Activated CD4-positive, alpha-beta memory T cell treated with anti-CD3 and anti-CD28 coated beads for 36 hours (primary cell): Measurements from ENCODE around the gene AK8. TPM values are rescaled to one million over a fixed set of nuclear protein-coding genes. Genes with fewer than 3 reads are reported as not detected.
A peak's percentile ranks its signal among the peaks of the same experiment; 100 is the strongest.

Experiments
- CTCF ChIA-PET: fragments of 350-600 bp; sonication (Branson Sonifier 250); formaldehyde crosslinking; loops from one replicate; lab custom pipeline; 2021; ENCODE audit warnings: antibody characterized with exemption, inconsistent platforms; lab: Charles Lee
- POLR2A ChIA-PET: fragments of 350-600 bp; sonication (Branson Sonifier 250); formaldehyde crosslinking; loops from one replicate; lab custom pipeline; 2021; ENCODE audit warnings: antibody characterized with exemption; lab: Charles Lee
- DNase-seq: peaks from one replicate; pipeline ENCODE4 v3.0.0-alpha.2; 2020
- H3K27ac Mint-ChIP-seq: one replicate; pipeline ENCODE4 v1.8.0; 2021; ENCODE audit warnings: mixed read lengths
- H3K27me3 Mint-ChIP-seq: one replicate; pipeline ENCODE4 v1.8.0; 2021; ENCODE audit warnings: mixed read lengths
- H3K36me3 Mint-ChIP-seq: one replicate; pipeline ENCODE4 v1.8.0; 2021; ENCODE audit warnings: mixed read lengths
- H3K4me1 Mint-ChIP-seq: one replicate; pipeline ENCODE4 v1.8.0; 2021; ENCODE audit warnings: low read depth, mixed read lengths
- H3K4me3 Mint-ChIP-seq: one replicate; pipeline ENCODE4 v1.8.0; 2021; ENCODE audit warnings: mild to moderate bottlenecking, mixed read lengths
- H3K9me3 Mint-ChIP-seq: one replicate; pipeline ENCODE4 v1.8.0; 2021; ENCODE audit warnings: mixed read lengths
- intact Hi-C: fragments of 100-400 bp; cut with micrococcal nuclease; formaldehyde crosslinking; loops from one replicate; pipeline ENCODE4 v1.15.1; 2023
- total RNA-seq, 2 experiments: library from RNA; stranded (reverse); gene quantifications; one replicate each; pipeline ENCODE4 v1.2.3, GENCODE V29; 2021

Gene AK8
- total RNA-seq, 2 experiments from 2014 or later = 0.10 to 0.39 TPM

- Mint-ChIP-seq H3K4me3 (no peak overlapping the region), H3K4me1 (no peaks in the 10 kb centered on the region), H3K36me3 (peaks cover 6% of the 10 kb centered on the region), H3K9me3 (peaks cover 17% of the 10 kb centered on the region), H3K27ac (no peak overlapping the region), H3K27me3 (peaks cover 15% of the 10 kb centered on the region)
- POLR2A ChIA-PET = no interaction called here
- DNase-seq = no peak
- CTCF ChIA-PET = interaction anchor here (1.2 kb wide), 1 partner anchor 8 kb away, joined by 5 read pairs; no protein-coding TSS in a partner anchor
- intact Hi-C loops = no loop called here
Observed at GRCh38 chr9:132702254-132702653, 175.8 kb downstream of the AK8 start.

DNA sequence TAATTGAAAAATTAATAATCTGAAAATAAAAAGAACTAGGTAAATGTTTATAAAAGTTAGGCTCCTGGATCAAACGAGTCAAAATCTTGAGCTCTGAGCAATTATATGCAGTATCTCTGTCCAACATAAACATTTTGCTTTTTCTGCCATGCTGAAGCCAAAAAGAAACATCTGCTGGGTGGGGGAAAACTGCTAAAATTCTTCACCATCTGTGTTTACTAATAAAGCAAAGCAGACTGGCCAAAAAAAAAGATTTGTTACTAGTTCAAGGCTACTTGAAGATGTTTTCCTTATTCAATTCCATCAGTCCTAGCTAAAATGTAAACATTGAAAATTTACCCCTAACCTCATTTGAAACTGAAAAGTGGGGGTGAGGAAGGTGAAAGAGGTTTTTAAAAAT lies 178.1 kb downstream of the AK8 start:
- H3K27ac Mint-ChIP-seq = no peak overlapping the region
- ChIA-PET CTCF (no interaction called here), POLR2A (no interaction called here)
- intact Hi-C loops = no loop called here
- no peak for DNase-seq
- H3K4me1 Mint-ChIP-seq = no peaks in the 10 kb centered on the region
- peaks cover 5% of the 10 kb centered on the region for H3K27me3 Mint-ChIP-seq
- peaks cover 33% of the 10 kb centered on the region for H3K9me3 Mint-ChIP-seq
- peaks cover 7% of the 10 kb centered on the region for H3K36me3 Mint-ChIP-seq
- no peak overlapping the region for H3K4me3 Mint-ChIP-seq

- ChIA-PET POLR2A (no interaction called here), CTCF (interaction anchor here (0.8 kb wide), 1 partner anchor 788 kb away, joined by 3 read pairs; no protein-coding TSS in a partner anchor)
- intact Hi-C loops = no loop called here
- peaks cover 36% of the 10 kb centered on the region for H3K9me3 Mint-ChIP-seq
- peaks cover 9% of the 10 kb centered on the region for H3K36me3 Mint-ChIP-seq
- H3K4me3 Mint-ChIP-seq = no peak overlapping the region
- DNase-seq = no peak
- H3K27ac Mint-ChIP-seq = no peak overlapping the region
- H3K27me3 Mint-ChIP-seq = peaks cover 5% of the 10 kb centered on the region
- no peaks in the 10 kb centered on the region for H3K4me1 Mint-ChIP-seq
Observed at GRCh38 chr9:132698989-132699388, 179.1 kb downstream of the AK8 start.

DNA sequence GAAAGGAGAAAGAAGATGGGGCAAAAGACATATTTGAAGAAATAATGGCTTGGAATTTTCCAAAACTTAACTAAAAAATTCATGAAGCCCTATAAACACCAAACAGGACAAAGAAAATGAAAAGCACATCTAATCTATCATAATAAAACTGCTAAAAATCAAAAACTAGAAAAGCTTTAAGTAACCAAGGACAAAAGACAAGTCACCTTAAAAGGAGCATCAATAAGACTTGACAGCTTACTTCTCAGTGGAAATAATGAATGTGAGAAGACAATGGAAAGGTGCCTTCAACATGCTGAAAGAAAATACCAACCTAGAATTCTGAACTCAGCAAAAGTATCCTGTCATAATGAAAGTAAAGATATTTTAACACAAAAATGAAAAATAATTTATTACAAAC lies 180.9 kb downstream of the AK8 start:
- CTCF ChIA-PET = no interaction called here
- Mint-ChIP-seq H3K4me3 (no peak overlapping the region), H3K4me1 (no peaks in the 10 kb centered on the region), H3K27ac (no peak overlapping the region), H3K36me3 (peaks cover 13% of the 10 kb centered on the region), H3K27me3 (peaks cover 2% of the 10 kb centered on the region), H3K9me3 (peaks cover 39% of the 10 kb centered on the region)
- no peak for DNase-seq
- POLR2A ChIA-PET = interaction anchor here (1.4 kb wide), 1 partner anchor 9 kb away, joined by 3 read pairs; no protein-coding TSS in a partner anchor
- intact Hi-C loops = no loop called here

GRCh38 chr9:132694144-132694543 lies 183.9 kb downstream of the AK8 start:
- H3K36me3 Mint-ChIP-seq = peaks cover 34% of the 10 kb centered on the region
- no peaks in the 10 kb centered on the region for H3K27me3 Mint-ChIP-seq
- no peak for DNase-seq
- H3K4me3 Mint-ChIP-seq = no peak overlapping the region
- no peaks in the 10 kb centered on the region for H3K4me1 Mint-ChIP-seq
- peaks cover 38% of the 10 kb centered on the region for H3K9me3 Mint-ChIP-seq
- ChIA-PET CTCF (interaction anchor here (0.6 to 3.2 kb wide), 6 partner anchors 8 to 208 kb away, joined by 3 to 11 read pairs (median 4); no protein-coding TSS in a partner anchor), POLR2A (no interaction called here)
- H3K27ac Mint-ChIP-seq = no peak overlapping the region
- intact Hi-C loops = no loop called here

DNA sequence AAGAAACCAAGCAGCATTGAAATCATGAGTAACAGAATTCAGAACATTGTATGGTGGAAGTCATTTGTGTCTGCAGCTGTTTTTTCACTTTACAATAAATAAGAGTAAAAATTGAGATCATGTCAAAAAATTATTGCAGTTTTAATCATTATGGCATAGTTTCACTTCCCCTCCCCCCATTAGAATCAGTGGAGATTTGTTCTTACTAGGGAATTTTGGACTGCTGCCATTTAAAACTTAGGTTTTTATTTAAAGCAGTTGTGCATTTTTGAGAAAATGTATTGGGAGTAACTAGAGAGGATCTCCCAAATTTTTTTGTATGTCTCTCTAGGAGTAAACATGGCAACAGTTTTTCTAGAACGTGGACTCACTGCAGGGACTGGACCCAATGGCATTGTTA lies 187.4 kb downstream of the AK8 start:
- POLR2A ChIA-PET = no interaction called here
- no peak for DNase-seq
- Mint-ChIP-seq H3K4me3 (no peak overlapping the region), H3K4me1 (no peaks in the 10 kb centered on the region), H3K36me3 (peaks cover 47% of the 10 kb centered on the region), H3K27ac (no peak overlapping the region), H3K27me3 (no peaks in the 10 kb centered on the region), H3K9me3 (peaks cover 7% of the 10 kb centered on the region)
- intact Hi-C loops = no loop called here
- CTCF ChIA-PET = no interaction called here

DNA sequence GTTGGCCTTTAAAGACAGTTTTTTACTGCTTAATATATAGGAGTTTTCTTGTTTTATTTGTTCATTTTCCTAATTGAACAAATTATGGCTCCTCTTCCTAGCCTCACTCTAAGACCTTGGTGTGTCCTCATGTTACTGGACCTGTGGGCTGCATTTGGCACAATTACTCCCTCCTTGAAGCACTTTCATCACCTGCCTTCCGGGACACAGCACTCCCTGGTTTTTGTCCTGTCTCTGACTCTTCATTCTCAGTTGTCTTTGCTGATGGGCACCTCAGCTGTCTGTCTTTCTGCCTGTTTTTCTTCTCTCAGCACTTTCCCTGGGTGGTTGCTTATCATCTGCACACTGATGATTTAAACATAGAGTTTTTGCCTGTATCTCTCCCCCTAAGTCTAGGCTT lies 194.2 kb downstream of the AK8 start:
- ChIA-PET POLR2A (no interaction called here), CTCF (no interaction called here)
- DNase-seq = no peak
- Mint-ChIP-seq H3K27me3 (no peaks in the 10 kb centered on the region), H3K4me3 (no peak overlapping the region), H3K27ac (no peak overlapping the region), H3K36me3 (peaks cover 53% of the 10 kb centered on the region), H3K9me3 (no peaks in the 10 kb centered on the region), H3K4me1 (peaks cover 34% of the 10 kb centered on the region)
- intact Hi-C loops = no loop called here

DNA sequence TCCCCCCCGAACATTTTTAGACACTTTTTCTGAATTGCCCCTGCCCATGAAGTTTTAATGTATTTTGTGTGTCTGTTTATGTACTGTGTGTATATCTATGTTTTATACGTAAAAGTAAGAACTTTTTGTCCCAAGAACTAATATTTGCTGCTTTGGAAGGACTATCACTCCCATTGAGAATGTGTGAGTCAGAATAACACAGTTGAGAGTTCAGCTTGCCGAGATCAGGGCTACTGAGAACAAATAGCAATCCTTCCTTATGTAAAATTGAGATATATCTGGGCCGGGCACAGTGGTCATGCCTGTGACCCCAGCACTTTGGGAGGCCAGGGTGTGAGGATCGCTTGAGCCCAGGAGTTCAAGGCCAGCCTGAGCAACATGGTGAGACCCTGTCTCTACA lies 196.5 kb downstream of the AK8 start:
- Mint-ChIP-seq H3K4me3 (no peak overlapping the region), H3K27ac (no peak overlapping the region), H3K27me3 (no peaks in the 10 kb centered on the region), H3K36me3 (peaks cover 49% of the 10 kb centered on the region), H3K4me1 (peaks cover 38% of the 10 kb centered on the region), H3K9me3 (no peaks in the 10 kb centered on the region)
- ChIA-PET CTCF (no interaction called here), POLR2A (no interaction called here)
- DNase-seq = no peak
- intact Hi-C loops = no loop called here

DNA sequence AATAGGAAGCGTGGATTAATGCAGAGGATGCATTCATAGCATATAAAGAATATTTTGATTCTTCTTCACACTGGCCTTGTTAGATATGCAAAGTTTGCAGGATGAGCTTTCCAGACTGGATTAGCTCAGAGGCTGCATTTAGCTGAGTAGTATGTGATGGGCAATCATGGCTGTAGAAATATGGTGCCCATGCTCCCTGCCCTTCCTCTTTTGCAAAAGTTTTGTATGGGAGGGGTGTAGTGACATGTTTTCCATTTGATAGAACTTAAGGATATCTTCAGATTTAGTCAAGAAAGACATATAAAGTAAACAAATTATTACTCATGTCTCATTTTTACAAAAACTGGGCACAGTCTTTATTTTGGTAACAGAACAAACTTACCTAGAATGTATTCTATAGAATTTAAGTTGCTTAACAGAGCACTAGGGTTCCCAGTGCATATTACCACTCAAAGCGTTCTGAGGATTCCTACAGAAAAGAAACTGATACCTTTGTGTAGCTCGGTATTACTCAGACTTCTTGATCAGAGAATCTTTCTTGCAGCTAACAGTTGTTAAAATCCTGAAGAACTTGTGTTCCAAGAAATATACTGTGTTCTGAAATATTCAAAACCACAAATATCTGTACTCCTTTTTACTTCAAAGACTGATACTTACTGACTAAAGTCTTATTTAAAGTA lies 198.0 kb downstream of the AK8 start:
- ChIA-PET POLR2A (interaction anchor here (1.1 to 1.9 kb wide), 2 partner anchors 8 to 39 kb away, joined by 3 to 11 read pairs; no protein-coding TSS in a partner anchor), CTCF (interaction anchor here (1.0 kb wide), 1 partner anchor 36 kb away, joined by 4 read pairs; no protein-coding TSS in a partner anchor)
- Mint-ChIP-seq H3K9me3 (no peaks in the 10 kb centered on the region), H3K4me1 (peaks cover 43% of the 10 kb centered on the region), H3K27me3 (no peaks in the 10 kb centered on the region), H3K36me3 (peaks cover 42% of the 10 kb centered on the region), H3K4me3 (no peak overlapping the region), H3K27ac (peak overlapping the region; percentile 57)
- DNase-seq = no peak
- intact Hi-C loops = loop anchor here (1.0 to 10.0 kb wide), 2 partner anchors 8 to 1555 kb away; partner anchors contain the start of gene NUP214

DNA sequence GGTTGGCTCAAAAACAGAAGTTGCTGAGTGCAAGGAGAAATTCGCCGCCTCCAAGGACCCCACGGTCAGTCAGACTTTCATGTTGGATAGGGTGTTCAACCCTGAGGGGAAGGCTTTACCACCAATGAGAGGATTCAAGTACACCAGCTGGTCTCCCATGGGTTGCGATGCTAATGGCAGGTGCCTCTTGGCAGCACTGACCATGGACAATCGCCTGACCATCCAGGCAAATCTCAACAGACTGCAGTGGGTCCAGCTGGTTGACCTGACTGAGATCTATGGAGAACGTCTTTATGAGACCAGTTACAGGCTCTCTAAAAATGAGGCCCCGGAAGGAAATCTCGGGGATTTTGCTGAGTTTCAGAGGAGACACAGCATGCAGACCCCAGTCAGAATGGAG lies 200.1 kb downstream of the AK8 start:
- no peak for DNase-seq
- Mint-ChIP-seq H3K27me3 (no peaks in the 10 kb centered on the region), H3K9me3 (no peaks in the 10 kb centered on the region), H3K4me1 (peaks cover 51% of the 10 kb centered on the region), H3K4me3 (no peak overlapping the region), H3K36me3 (peaks cover 32% of the 10 kb centered on the region), H3K27ac (no peak overlapping the region)
- POLR2A ChIA-PET = no interaction called here
- CTCF ChIA-PET = no interaction called here
- intact Hi-C loops = loop anchor here (10.0 kb wide), 1 partner anchor 1553 kb away; the partner anchor contains the start of gene NUP214
